ENCODE measurements around the gene ANKRD33. TPM values are rescaled to one million over a fixed set of nuclear protein-coding genes. Genes with fewer than 3 reads are reported as not detected.

Gene ANKRD33
- total and polyA plus RNA-seq, 2 of the 8 experiments (the other 6 are each of a cell fraction or from before 2014, with no cell fraction given) = 0.41 to 0.53 TPM

GRCh38 chr12:51911788-51912711 lies 24.1 kb downstream of the ANKRD33 start (continued):
- TF ChIP-seq MAX (IDR thresholded peaks at IDR 0.05) (no peak), RXRA (IDR thresholded peaks at IDR 0.05; ENCODE audit: insufficient read depth, low read depth, low read length) (no peak), JUN (IDR thresholded peaks at IDR 0.05; ENCODE audit: low read depth, low read length) (no peak), SIX5 (IDR thresholded peaks at IDR 0.05; ENCODE audit: low read depth, low read length) (no peak), ATF2 (IDR thresholded peaks at IDR 0.05; ENCODE audit: low read length) (no peak), GTF2F1 (IDR thresholded peaks at IDR 0.05; ENCODE audit: borderline replicate concordance, low read depth, low read length) (no peak), EGR1 (IDR thresholded peaks at IDR 0.05; ENCODE audit: borderline replicate concordance, low read depth, low read length) (no peak), CTBP2 (IDR thresholded peaks at IDR 0.05; ENCODE audit: borderline replicate concordance, insufficient read depth, insufficient read length, low read length) (no peak)

All from H1 (cell line).